ENCODE results near the gene SUMF1.

The SUMF1 gene

GRCh38 chr3:4359805-4360502 lies 107.1 kb downstream of the SUMF1 start:
- TF ChIP-seq POLR2AphosphoS5 (IDR thresholded peaks at IDR 0.05; ENCODE audit: low read depth, low read length) (no peak), POLR2A (IDR thresholded peaks at IDR 0.05; ENCODE audit: low read depth, low read length) (no peak), TAF1 (IDR thresholded peaks at IDR 0.05; ENCODE audit: borderline replicate concordance, low read depth, low read length) (no peak)

GRCh38 chr3:4358273-4358672 lies 108.8 kb downstream of the SUMF1 start:
- TF ChIP-seq POLR2A (IDR thresholded peaks at IDR 0.05; ENCODE audit: low read depth, low read length) (no peak), TAF1 (IDR thresholded peaks at IDR 0.05; ENCODE audit: borderline replicate concordance, low read depth, low read length) (no peak), POLR2AphosphoS5 (IDR thresholded peaks at IDR 0.05; ENCODE audit: low read depth, low read length) (no peak)
- DNase-seq (ENCODE audit: insufficient read length) (no peak), FAIRE-seq (no peak)

More at GRCh38 chr3:4359805-4360502, 107.1 kb downstream of the SUMF1 start:
- DNase-seq (ENCODE audit: insufficient read length) (no peak), FAIRE-seq (no peak)

- DNase-seq (ENCODE audit: insufficient read length), result no peak
- TF ChIP-seq TAF1 (IDR thresholded peaks at IDR 0.05; ENCODE audit: borderline replicate concordance, low read depth, low read length) (no peak), POLR2A (IDR thresholded peaks at IDR 0.05; ENCODE audit: low read depth, low read length) (no peak), POLR2AphosphoS5 (IDR thresholded peaks at IDR 0.05; ENCODE audit: low read depth, low read length) (no peak)
- no peak for FAIRE-seq
Observed at GRCh38 chr3:4356546-4357410, 110.3 kb downstream of the SUMF1 start.

- TF ChIP-seq TAF1 (IDR thresholded peaks at IDR 0.05; ENCODE audit: borderline replicate concordance, low read depth, low read length), result no peak
- TF ChIP-seq POLR2AphosphoS5 (IDR thresholded peaks at IDR 0.05; ENCODE audit: low read depth, low read length), result no peak
- no peak for TF ChIP-seq POLR2A (IDR thresholded peaks at IDR 0.05; ENCODE audit: low read depth, low read length)
- no peak for FAIRE-seq
- DNase-seq (ENCODE audit: insufficient read length), result no peak
Observed at GRCh38 chr3:4356220-4356540, 110.9 kb downstream of the SUMF1 start.

- no peak for DNase-seq (ENCODE audit: insufficient read length)
- TF ChIP-seq POLR2AphosphoS5 (IDR thresholded peaks at IDR 0.05; ENCODE audit: low read depth, low read length) (no peak), TAF1 (IDR thresholded peaks at IDR 0.05; ENCODE audit: borderline replicate concordance, low read depth, low read length) (no peak), POLR2A (IDR thresholded peaks at IDR 0.05; ENCODE audit: low read depth, low read length) (no peak)
- no peak for FAIRE-seq
Observed at GRCh38 chr3:4355401-4356219, 111.5 kb downstream of the SUMF1 start.

- TF ChIP-seq POLR2AphosphoS5 (IDR thresholded peaks at IDR 0.05; ENCODE audit: low read depth, low read length) (no peak), POLR2A (IDR thresholded peaks at IDR 0.05; ENCODE audit: low read depth, low read length) (no peak), TAF1 (IDR thresholded peaks at IDR 0.05; ENCODE audit: borderline replicate concordance, low read depth, low read length) (no peak)
- FAIRE-seq, result no peak
- DNase-seq (ENCODE audit: insufficient read length), result no peak
Observed at GRCh38 chr3:4351872-4352271, 115.2 kb downstream of the SUMF1 start.

GRCh38 chr3:4351164-4351855 lies 115.8 kb downstream of the SUMF1 start:
- FAIRE-seq (no peak), DNase-seq (ENCODE audit: insufficient read length) (no peak)
- TF ChIP-seq POLR2AphosphoS5 (IDR thresholded peaks at IDR 0.05; ENCODE audit: low read depth, low read length) (no peak), POLR2A (IDR thresholded peaks at IDR 0.05; ENCODE audit: low read depth, low read length) (no peak), TAF1 (IDR thresholded peaks at IDR 0.05; ENCODE audit: borderline replicate concordance, low read depth, low read length) (no peak)

GRCh38 chr3:4350789-4351163 lies 116.3 kb downstream of the SUMF1 start:
- FAIRE-seq (peak; percentile 5), DNase-seq (ENCODE audit: insufficient read length) (peak; percentile 38)
- no peak for TF ChIP-seq TAF1 (IDR thresholded peaks at IDR 0.05; ENCODE audit: borderline replicate concordance, low read depth, low read length)
- TF ChIP-seq POLR2A (IDR thresholded peaks at IDR 0.05; ENCODE audit: low read depth, low read length), result no peak
- TF ChIP-seq POLR2AphosphoS5 (IDR thresholded peaks at IDR 0.05; ENCODE audit: low read depth, low read length), result no peak

- TF ChIP-seq POLR2AphosphoS5 (IDR thresholded peaks at IDR 0.05; ENCODE audit: low read depth, low read length) (no peak), POLR2A (IDR thresholded peaks at IDR 0.05; ENCODE audit: low read depth, low read length) (no peak), TAF1 (IDR thresholded peaks at IDR 0.05; ENCODE audit: borderline replicate concordance, low read depth, low read length) (no peak)
- no peak for FAIRE-seq
- DNase-seq (ENCODE audit: insufficient read length), result no peak
Observed at GRCh38 chr3:4343258-4343657, 123.8 kb downstream of the SUMF1 start.

- FAIRE-seq (no peak), DNase-seq (ENCODE audit: insufficient read length) (no peak)
- TF ChIP-seq POLR2AphosphoS5 (IDR thresholded peaks at IDR 0.05; ENCODE audit: low read depth, low read length) (no peak), TAF1 (IDR thresholded peaks at IDR 0.05; ENCODE audit: borderline replicate concordance, low read depth, low read length) (no peak), POLR2A (IDR thresholded peaks at IDR 0.05; ENCODE audit: low read depth, low read length) (no peak)
Observed at GRCh38 chr3:4341336-4341675, 125.8 kb downstream of the SUMF1 start.
